ENCODE results near the gene ANXA8L1.
"Not testable (repeated sequence)": the region's sequence is repeated elsewhere in the genome, so short reads cannot be mapped to it uniquely, and the experiment has no call there.

DNA sequence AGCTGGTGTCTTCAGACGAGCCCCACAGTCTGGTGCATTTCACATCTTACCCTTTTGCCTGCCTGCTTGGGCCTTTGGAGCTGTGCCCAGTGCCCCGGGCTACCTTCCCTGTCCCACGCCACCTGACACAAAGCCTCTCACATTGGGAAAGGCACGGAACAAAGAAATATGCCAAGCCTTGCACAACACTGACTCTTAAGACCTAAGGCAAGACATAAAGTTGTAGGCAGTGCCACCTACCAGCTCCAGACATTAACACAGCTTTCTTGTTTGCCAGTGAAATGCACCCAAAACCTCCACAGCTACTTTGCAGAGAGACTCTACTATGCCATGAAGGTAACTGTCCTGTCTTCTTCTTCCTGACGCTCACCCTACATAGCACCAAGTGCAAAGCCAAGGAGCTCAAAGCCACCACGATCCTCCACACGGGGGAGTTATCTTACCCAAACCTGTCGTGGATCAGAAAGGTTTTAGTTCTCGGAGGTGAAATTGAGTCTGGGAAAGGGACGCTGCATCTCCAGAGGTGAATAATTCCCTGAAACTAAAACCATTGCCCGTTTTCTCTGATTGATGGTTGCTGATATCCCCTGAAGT lies 11.8 kb downstream of the ANXA8L1 start:
- TF ChIP-seq, protein P1, sequence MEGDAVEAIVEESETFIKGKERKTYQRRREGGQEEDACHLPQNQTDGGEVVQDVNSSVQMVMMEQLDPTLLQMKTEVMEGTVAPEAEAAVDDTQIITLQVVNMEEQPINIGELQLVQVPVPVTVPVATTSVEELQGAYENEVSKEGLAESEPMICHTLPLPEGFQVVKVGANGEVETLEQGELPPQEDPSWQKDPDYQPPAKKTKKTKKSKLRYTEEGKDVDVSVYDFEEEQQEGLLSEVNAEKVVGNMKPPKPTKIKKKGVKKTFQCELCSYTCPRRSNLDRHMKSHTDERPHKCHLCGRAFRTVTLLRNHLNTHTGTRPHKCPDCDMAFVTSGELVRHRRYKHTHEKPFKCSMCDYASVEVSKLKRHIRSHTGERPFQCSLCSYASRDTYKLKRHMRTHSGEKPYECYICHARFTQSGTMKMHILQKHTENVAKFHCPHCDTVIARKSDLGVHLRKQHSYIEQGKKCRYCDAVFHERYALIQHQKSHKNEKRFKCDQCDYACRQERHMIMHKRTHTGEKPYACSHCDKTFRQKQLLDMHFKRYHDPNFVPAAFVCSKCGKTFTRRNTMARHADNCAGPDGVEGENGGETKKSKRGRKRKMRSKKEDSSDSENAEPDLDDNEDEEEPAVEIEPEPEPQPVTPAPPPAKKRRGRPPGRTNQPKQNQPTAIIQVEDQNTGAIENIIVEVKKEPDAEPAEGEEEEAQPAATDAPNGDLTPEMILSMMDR (IDR thresholded peaks at IDR 0.05; ENCODE audit: poor library complexity, severe bottlenecking), result not testable (repeated sequence)
- TF ChIP-seq EP300 (conservative IDR thresholded peaks at IDR 0.05; ENCODE audit: poor library complexity, severe bottlenecking); EZH2 (IDR thresholded peaks at IDR 0.05; ENCODE audit: borderline replicate concordance, insufficient read depth, low read length, poor library complexity, severe bottlenecking); TAF1 (IDR thresholded peaks at IDR 0.05; ENCODE audit: low read depth): not testable (repeated sequence)
